8988T (cell line): ENCODE data around the gene CIDEC.
"Not testable (repeated sequence)": the region's sequence is repeated elsewhere in the genome, so short reads cannot be mapped to it uniquely, and the experiment has no call there.

ENCODE experiments used
- DNase-seq: peaks from one replicate; pipeline ENCODE4 v3.0.0; 2011

Gene CIDEC

GRCh38 chr3:9900965-9901415 is 20.9 kb upstream of the CIDEC start:
- DNase-seq: not testable (repeated sequence)

- DNase-seq: no peak
These were observed 19.3 kb upstream of the CIDEC start for GRCh38 chr3:9899289-9899791.

GRCh38 chr3:9898467-9899241 is 18.6 kb upstream of the CIDEC start:
- DNase-seq: no peak

GRCh38 chr3:9897408-9898372 is 17.6 kb upstream of the CIDEC start:
- no peak for DNase-seq

GRCh38 chr3:9896755-9897407 is 16.8 kb upstream of the CIDEC start:
- not testable (repeated sequence) for DNase-seq

- DNase-seq: not testable (repeated sequence)
These were observed 15.7 kb upstream of the CIDEC start for GRCh38 chr3:9895715-9896114.

GRCh38 chr3:9893739-9894138 is 13.7 kb upstream of the CIDEC start:
- no peak for DNase-seq

- DNase-seq: no peak
These were observed 11.1 kb upstream of the CIDEC start for GRCh38 chr3:9891072-9891622.

GRCh38 chr3:9890249-9891071 is 10.4 kb upstream of the CIDEC start, which contains the start of gene JAGN1:
TSS of gene JAGN1 (plus strand) at chr3:9890610. CDS start at chr3:9890723, 113 bp downstream.
- peak; percentile 76 for DNase-seq

- no peak for DNase-seq
These were observed 9.4 kb upstream of the CIDEC start for GRCh38 chr3:9889405-9889804.

- DNase-seq: no peak
These were observed 8.5 kb upstream of the CIDEC start for GRCh38 chr3:9888540-9888939.

- DNase-seq: no peak
These were observed 7.4 kb upstream of the CIDEC start for GRCh38 chr3:9887480-9887879.

GRCh38 chr3:9886328-9886727 is 6.3 kb upstream of the CIDEC start:
- DNase-seq: no peak

GRCh38 chr3:9884555-9885165 is 4.6 kb upstream of the CIDEC start:
- peak; percentile 77 for DNase-seq

GRCh38 chr3:9883706-9884554 is 3.9 kb upstream of the CIDEC start:
- DNase-seq: no peak

- DNase-seq: no peak
These were observed 1.4 kb upstream of the CIDEC start for GRCh38 chr3:9881441-9881840.

- no peak for DNase-seq
These were observed 1.4 kb downstream of the CIDEC start for GRCh38 chr3:9878700-9879099.

GRCh38 chr3:9876991-9877390 is 3.1 kb downstream of the CIDEC start:
- no peak for DNase-seq

GRCh38 chr3:9876255-9876654 is 3.8 kb downstream of the CIDEC start:
- not testable (repeated sequence) for DNase-seq

GRCh38 chr3:9875448-9875847 is 4.6 kb downstream of the CIDEC start:
- DNase-seq: no peak
